T follicular helper cell (primary cell): ENCODE measurements around the gene KY.

Source experiments
- DNase-seq: peaks from one replicate; pipeline ENCODE4 v3.0.0-alpha.2; 2020; ENCODE audit warnings: low read depth

The KY gene

GRCh38 chr3:134619301-134619615, 31.6 kb downstream of the KY start:
- DNase-seq: no peak

DNA sequence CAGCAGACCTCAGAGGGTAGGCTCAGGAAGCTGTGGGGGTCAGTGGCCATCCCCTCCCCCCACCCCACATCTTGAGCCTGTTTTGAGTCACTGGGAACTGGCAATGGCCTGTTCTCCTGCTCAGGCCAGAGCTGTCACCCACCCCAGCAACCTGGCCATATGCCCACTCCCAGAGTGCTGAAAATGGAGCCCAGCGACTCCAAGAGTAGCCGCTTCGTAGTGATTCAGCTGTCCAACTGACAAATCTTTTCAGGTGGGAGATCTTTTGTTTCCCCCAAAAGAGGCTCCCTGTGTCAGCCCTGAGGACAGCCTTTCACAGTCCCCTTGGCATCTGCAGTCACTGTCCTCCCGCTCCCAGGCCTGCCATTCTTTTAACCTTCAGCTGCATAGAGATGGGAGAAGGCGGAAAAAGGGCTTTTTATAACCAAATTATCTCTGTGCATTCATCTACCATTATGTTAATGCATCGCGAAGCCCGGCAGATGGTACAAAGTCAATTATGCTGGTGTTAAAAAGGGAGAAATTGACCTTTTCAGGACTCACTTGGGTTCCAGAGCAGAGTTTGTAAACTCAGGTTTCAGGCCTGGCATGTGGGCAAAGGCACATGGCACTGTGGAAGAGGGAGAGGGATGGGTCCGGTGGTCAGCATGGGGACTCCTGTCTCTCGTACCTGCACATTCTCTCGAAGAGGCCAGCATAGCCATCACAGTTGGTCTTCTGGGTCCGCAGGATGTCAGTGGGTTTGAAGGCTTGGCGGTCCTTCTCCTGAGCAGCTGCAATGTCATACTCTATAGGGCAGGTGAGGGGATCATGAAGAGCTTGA, 32.1 kb downstream of the KY start:
- no peak for DNase-seq

DNA sequence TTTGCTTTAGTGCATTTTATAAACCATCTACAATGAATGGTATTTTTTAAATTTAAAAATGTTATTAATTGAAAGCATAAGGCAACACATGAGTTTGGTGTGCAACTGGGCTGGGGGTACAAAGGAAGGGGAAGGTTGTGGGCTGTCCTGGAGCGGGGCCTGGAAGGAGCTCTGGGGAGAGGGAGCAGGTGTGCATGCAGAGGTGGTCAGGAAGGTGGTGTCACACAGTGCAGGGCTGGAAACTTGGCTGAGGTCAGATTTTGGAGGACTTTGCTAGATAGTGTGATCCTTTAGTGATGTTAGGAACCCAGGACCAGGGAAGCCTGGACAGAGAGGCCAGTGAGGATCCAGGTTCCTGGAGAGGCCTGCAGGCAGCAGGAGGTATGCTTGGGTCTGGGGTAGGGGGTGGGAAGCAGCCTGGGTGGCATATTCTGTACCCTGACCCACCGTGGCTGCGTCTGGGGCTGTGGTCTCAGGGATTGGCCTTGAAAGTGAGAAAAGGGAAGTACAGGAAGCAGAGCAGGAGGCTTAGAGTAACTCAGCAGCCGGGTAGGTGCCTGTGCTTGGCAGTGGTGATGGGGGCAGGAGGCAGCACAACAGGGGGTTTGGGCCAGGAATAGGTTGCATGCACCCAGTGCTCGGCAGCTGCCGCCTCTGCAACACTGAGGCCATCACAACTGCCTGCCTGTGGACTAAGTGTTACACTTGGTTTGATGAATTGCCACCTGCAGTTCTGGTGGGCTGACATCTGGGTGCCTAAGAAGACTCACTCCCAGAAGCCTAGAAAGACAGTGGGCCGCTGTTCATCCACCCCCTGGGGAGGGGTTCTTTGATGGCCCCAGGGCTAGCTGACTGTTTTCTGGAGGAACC, 33.0 kb downstream of the KY start:
- no peak for DNase-seq

GRCh38 chr3:134615743-134616142, 35.1 kb downstream of the KY start:
- DNase-seq: no peak

DNA sequence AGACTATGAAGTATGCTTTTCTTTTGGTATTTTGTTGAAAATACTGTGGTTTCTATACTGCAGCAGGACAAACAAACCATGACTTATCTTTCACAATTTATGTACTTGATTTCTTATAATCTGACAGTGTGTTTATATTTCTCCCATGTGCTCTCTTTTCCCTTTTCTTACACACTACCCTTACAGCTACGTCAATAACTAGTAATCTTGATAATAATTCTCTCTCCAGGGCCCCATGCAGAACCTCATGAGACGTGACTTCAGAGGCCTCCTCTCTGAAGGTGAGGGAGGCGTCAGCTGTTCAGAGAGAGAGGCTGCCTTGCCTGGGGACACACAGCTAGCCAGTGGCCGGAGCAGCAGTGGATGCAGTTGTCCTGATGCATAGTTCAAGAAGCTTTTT, 35.9 kb downstream of the KY start:
- DNase-seq: no peak

- no peak for DNase-seq
Measured at GRCh38 chr3:134613006-134613520, 37.8 kb downstream of the KY start.

DNA sequence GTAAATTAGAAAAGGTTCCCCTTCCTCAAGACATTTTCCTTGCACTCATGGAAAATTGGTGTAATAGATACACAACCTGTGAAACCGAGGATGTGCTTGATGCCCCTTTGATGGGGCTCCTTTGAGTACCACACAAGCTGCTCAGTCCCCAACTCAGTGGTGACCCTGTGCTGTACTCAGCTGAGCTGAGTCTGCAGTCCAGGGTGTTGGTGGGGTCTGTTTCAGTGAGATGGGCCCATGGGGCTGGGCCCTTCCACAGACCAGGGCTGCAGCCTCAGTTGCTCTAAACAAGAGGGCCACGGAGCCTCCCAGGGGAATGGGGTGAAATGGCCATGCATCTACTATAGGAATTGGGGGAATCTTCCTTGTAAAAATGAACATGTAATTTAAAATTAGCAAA, 39.3 kb downstream of the KY start:
- DNase-seq: no peak

DNA sequence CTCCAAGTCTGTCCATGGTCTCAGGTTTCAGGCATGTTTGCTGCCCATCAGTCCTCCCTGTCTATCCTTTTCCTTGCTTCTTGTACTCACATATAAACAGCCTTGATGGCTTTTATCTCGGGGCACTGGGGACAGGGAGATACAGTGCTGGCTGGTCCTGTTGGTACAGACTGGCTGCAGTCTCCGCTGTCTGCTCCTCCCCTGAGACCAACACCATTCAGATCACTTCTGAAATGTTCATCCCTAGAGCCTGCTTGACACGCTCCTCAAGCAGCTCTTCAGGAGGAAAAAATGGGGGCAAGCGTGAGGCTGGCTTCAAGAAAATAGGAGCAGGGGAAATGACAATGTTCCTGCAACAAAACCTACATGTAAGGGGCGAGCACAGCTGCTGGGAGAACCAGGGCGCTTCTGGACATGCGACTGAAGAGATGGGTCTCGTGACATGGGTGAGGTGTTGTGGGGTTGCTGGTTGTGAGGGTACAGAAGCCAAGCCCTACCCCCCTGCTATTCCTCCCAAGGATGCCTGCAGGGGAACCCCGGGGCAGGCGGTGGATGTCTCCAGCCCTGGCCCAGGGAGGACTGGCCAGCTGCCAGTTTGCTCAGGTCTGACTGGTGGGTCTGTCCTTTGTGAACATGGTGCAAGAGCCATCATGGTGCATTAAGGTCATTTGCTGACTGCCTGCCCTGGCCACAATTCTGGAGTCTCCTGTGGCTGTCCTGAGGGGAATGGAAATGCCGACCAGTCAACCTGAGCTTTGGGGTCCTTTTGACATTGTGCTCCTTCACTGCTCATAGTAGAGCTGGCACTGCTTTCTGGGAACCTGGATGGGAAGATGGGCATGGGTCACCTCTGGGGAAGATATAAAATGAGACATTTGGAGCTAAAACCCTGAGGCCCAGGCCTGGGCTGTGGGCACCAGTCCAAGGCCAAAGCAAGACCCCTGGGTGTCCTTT, 40.1 kb downstream of the KY start:
- no peak for DNase-seq

DNA sequence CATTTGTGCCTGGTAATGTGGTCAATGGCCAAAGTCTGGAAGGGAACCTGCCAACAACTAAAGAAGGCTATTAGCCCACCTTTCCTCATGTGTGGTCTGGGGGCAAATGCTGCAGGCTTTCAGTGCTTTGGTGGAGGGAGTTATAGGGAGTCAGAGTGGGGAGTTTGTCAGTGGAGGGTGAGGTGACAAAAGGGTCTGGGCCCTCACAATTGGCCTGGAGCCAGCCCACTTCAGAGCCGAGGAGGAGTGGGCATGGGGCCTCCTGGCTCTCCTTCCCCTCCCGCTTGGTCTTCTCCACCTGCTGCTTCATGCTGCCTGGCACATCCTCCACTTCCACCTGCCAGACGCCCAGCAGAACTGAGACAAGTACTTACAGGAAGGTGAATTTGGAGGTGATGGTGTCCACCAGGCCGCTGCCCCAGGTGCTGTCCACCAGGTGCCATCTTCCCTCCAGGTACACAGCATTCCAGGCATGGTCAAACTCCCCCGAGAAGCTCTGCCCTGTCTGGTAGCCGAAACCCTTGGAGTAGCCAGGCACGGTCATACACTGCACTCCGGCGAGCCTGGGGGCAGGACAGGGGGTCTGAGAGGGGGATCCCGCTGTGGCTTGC, 40.9 kb downstream of the KY start:
- DNase-seq: no peak

GRCh38 chr3:134608771-134609435, 41.9 kb downstream of the KY start:
- no peak for DNase-seq

GRCh38 chr3:134608023-134608770, 42.6 kb downstream of the KY start:
- DNase-seq: no peak

GRCh38 chr3:134607054-134608022, 43.5 kb downstream of the KY start:
- DNase-seq: no peak

DNA sequence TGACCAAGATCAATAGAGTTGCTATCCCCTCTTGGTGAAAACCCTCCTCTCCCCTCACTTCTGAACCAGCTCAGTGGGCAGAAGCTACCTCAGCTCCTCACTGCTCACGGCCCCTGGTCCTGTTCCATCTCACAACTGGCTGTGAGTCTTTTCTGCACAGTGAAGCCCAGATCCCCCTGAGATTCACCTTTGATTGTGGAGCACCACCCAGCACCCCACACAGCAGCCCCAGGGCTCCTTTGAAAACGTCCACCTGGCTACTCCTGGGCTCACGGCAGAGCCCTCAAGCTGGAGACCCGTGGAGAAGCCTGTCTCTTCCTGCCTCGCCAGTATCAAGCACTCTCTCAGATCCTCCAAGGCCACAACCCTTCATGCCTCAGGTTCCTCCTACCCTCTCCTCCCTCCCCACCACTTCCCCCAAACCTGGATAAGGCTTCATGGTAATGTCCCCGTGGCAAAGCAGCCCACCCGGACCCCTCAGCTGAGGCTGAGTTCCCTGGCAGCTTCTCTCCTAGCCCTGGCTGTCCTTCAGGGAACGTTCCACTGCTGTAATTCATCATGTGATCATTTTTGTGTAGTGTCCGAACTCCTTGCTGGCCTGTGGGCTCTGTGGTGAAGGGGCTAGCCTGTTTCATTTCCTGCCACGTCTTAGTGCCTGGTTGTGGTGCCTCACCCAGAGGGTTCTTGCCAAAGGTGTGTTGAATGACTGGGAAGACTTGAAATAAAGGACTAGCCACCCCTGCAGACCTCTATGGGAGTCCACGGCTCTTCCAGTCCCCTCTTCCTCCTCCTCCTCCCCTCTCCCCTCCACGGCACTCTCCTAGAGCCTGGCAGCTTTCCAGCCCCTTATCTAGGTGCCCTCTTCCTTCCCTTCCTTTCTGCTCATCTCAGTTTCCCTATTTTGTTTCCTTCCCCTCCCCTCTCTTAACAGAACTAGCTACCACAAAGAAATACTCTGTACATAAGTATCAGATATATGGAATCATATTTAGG, 44.5 kb downstream of the KY start:
- DNase-seq: no peak

DNA sequence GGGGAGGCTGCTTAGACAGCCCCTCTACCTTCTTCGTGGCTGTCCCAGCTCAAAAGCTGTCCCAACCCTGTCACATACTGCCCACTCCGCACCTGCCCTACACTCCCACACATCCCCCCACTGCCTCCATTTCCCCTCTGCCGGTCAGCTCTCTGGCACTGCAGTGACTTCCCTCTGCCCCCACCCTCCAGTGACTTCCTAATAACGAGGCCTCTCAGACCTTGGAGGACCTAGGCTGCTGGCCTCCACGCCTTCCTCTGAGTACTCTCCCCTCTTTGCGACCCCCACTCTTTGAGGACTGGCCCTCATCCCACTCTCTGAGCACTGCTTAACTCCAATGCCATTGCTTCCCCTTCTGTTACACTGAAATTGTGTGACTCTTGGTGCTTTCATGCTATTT, 45.3 kb downstream of the KY start:
- DNase-seq: no peak

DNA sequence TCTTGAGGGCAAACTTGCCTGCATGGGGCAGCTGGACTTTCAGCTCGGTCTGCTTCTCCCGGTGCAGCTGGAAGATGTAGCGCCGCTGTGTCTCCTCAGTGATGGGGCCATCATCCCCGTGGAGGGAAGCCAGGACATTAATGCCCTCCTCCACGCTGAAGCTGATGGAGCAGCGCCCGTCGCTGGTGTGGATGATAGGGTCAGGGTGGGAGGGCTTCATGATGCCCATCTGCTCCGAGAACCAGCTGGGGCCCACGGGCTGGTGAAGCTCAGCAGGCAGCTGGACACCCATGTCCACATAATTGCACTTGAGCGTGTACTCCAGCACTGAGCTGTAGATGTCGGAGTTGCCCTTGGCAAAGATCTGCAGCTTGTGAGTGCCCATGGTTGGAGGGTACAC, 46.9 kb downstream of the KY start:
- DNase-seq: no peak

DNA sequence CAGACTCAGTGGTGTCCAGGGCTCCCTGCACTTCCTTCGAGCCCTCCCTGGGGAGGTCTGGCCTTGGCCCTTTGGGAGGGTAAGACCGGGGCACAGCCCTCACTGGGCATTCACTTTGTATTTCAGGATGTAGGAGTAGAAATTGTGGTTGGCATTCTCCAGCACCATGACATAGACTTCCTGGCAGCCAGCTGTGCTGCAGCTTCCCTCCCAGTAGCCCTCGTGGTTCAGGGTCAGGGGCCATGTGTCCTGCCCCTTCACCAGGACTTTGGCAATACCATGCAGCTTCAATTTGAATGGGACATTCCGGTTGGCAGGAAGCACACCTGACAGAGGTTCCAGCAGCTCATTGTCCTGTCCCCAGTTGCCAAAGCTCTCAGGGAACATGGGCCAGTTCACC, 47.3 kb downstream of the KY start:
- no peak for DNase-seq

GRCh38 chr3:134602440-134602814, 48.4 kb downstream of the KY start:
- no peak for DNase-seq
